ENCODE results near the gene HSD3B7. TPM values are rescaled to one million over a fixed set of nuclear protein-coding genes. Genes with fewer than 3 reads are reported as not detected.

HSD3B7 gene
- total RNA-seq, 4 donors from 2014 or later, result 7.0 to 31.8 (median 29.6) TPM

DNA sequence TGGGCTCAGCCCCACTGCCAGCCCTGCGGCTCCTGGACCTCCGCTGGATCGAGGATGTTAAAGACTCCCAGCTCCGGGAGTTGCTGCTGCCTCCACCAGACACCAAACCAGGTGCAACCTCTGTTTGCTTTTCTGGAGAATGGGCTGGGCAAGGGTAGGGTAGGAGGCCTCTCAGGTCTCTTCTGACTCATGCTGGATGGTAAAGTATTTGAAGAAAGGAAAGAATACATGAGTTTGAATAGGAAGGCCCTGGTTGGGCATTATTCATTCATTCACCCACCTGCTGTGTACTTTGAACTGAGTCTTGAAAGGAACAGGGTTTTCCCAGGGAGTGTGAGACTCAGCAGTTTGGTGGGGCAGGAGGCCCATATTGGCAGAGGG lies 42.6 kb upstream of the HSD3B7 start:
- peak overlapping the region; percentile 59 to 67 (median 64) for H3K27ac ChIP-seq
- TF ChIP-seq EP300 (IDR thresholded peaks at IDR 0.05; ENCODE audit: low read depth) (no peak), CTCF (IDR thresholded peaks at IDR 0.05) (no peak), POLR2A (IDR thresholded peaks at IDR 0.05) (no peak), POLR2AphosphoS5 (IDR thresholded peaks at IDR 0.05) (no peak)
- intact Hi-C loops (cut with DNase I; ENCODE audit: low total_unique reads), result no loop called here
- H3K4me1 ChIP-seq, result peaks cover 4 to 18% (median 11%) of the 10 kb centered on the region in 4 donors
- H3K4me3 ChIP-seq, result no peak overlapping the region
- no peaks in the 10 kb centered on the region for H3K9me3 ChIP-seq
- DNase-seq, result no peak
- WGBS, 2 donors (ENCODE audit: low coverage in 1 of 2), result 48% methylated on average over 4 of the region's 4 CpGs; no CpG with 5 or more reads in 1 of the 2 donors
- H3K27me3 ChIP-seq, result no peaks in the 10 kb centered on the region
- in situ Hi-C loops (cut with MboI; ENCODE audit: low pct_ligation_motif_present in 1 of 4, low pct_unique_long_range_greater_than_20kb in 1 of 4, low sequenced_read_pairs in 3 of 4), result no loop called here
- H3K36me3 ChIP-seq, result peaks cover 0 to 13% (median 3%) of the 10 kb centered on the region in 4 donors

- no peaks in the 10 kb centered on the region for H3K27me3 ChIP-seq
- peaks cover 0 to 13% (median 3%) of the 10 kb centered on the region in 4 donors for H3K36me3 ChIP-seq
- TF ChIP-seq POLR2A (IDR thresholded peaks at IDR 0.05) (no peak), CTCF (IDR thresholded peaks at IDR 0.05) (no peak), EP300 (IDR thresholded peaks at IDR 0.05; ENCODE audit: low read depth) (no peak), POLR2AphosphoS5 (IDR thresholded peaks at IDR 0.05) (no peak)
- peaks cover 4 to 25% (median 16%) of the 10 kb centered on the region in 4 donors for H3K4me1 ChIP-seq
- DNase-seq, result no peak
- intact Hi-C loops (cut with DNase I; ENCODE audit: low total_unique reads) (no loop called here), in situ Hi-C loops (cut with MboI; ENCODE audit: low pct_ligation_motif_present in 1 of 4, low pct_unique_long_range_greater_than_20kb in 1 of 4, low sequenced_read_pairs in 3 of 4) (no loop called here)
- H3K9me3 ChIP-seq, result no peaks in the 10 kb centered on the region
- no peak overlapping the region for H3K4me3 ChIP-seq
- H3K27ac ChIP-seq, result no peak overlapping the region
Measured at GRCh38 chr16:30944352-30944751, 40.7 kb upstream of the HSD3B7 start.

DNA sequence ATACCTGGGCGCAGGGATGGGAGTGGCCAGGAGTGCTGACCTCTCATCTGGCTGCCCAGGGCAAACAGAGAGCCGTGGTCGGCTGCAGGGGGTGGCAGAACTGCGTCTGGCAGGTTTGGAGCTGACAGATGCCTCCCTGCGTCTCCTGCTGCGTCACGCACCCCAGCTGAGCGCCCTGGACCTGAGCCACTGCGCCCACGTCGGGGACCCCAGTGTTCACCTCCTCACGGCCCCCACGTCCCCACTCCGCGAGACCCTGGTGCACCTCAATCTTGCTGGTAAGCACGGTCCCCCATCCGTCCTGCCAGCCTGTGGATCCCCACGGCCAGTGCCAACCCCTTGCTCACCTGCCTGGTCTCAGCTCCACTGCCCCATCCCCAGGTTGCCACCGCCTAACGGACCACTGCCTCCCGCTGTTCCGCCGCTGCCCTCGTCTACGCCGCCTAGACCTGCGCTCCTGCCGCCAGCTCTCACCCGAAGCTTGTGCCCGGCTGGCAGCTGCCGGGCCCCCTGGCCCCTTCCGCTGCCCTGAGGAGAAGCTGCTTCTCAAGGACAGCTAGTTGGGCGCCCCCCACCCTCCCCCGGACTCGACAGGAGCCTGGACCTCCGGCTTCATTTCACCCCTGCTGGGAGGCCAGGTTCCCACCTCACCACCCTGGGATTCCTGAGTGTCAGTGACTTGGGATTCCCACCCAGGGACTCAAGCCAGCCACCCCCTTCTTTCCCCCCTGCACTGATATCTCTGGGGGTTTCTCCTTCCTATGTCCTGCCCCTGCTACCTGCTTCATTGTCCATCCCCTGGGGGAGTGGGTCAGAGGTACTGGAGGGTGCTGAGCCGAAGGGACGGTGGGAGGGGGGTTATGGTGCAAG lies 38.1 kb upstream of the HSD3B7 start:
- Histone ChIP-seq H3K36me3 (peaks cover 0 to 13% (median 3%) of the 10 kb centered on the region in 4 donors), H3K27me3 (no peaks in the 10 kb centered on the region), H3K9me3 (no peaks in the 10 kb centered on the region), H3K4me1 (peaks cover 13 to 39% (median 29%) of the 10 kb centered on the region in 4 donors), H3K4me3 (no peak overlapping the region), H3K27ac (no peak overlapping the region)
- 80 to 92% methylated on average over 3 to 38 of the region's 38 CpGs for WGBS, 2 donors (ENCODE audit: low coverage in 1 of 2)
- no peak for DNase-seq
- in situ Hi-C loops (cut with MboI; ENCODE audit: low pct_ligation_motif_present in 1 of 4, low pct_unique_long_range_greater_than_20kb in 1 of 4, low sequenced_read_pairs in 3 of 4), result no loop called here
- intact Hi-C loops (cut with DNase I; ENCODE audit: low total_unique reads), result no loop called here
- TF ChIP-seq EP300 (IDR thresholded peaks at IDR 0.05; ENCODE audit: low read depth) (no peak), POLR2A (IDR thresholded peaks at IDR 0.05) (no peak), CTCF (IDR thresholded peaks at IDR 0.05) (no peak), POLR2AphosphoS5 (IDR thresholded peaks at IDR 0.05) (no peak)

DNA sequence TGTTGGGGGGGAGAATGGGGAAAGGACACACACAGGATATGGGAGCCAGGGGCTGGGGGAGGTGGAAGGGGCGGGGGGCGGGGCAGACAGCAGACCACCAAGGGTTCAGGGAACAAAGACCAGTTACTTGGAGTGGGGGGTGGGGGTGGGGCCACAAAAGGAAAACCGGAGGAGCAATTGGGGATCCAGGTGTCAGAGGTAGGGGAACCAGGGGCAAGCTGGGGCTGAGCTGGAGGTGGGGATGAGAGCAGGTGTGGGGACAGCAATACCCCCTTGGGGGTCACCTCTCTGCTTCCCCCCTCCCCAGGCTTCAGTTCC lies 37.5 kb upstream of the HSD3B7 start:
- 87% methylated on average over 3 of the region's 3 CpGs; no CpG with 5 or more reads in 1 of the 2 donors for WGBS, 2 donors (ENCODE audit: low coverage in 1 of 2)
- TF ChIP-seq POLR2A (IDR thresholded peaks at IDR 0.05) (no peak), EP300 (IDR thresholded peaks at IDR 0.05; ENCODE audit: low read depth) (no peak), POLR2AphosphoS5 (IDR thresholded peaks at IDR 0.05) (no peak), CTCF (IDR thresholded peaks at IDR 0.05) (no peak)

More for the DNA sequence above, 37.5 kb upstream of the HSD3B7 start:
- H3K4me3 ChIP-seq, result no peak overlapping the region
- peaks cover 9 to 33% (median 23%) of the 10 kb centered on the region in 4 donors for H3K4me1 ChIP-seq
- intact Hi-C loops (cut with DNase I; ENCODE audit: low total_unique reads) (no loop called here), in situ Hi-C loops (cut with MboI; ENCODE audit: low pct_ligation_motif_present in 1 of 4, low pct_unique_long_range_greater_than_20kb in 1 of 4, low sequenced_read_pairs in 3 of 4) (no loop called here)
- peaks cover 0 to 13% (median 3%) of the 10 kb centered on the region in 4 donors for H3K36me3 ChIP-seq
- H3K27ac ChIP-seq, result peak overlapping the region; percentile 91 to 97 (median 94)
- no peaks in the 10 kb centered on the region for H3K27me3 ChIP-seq
- no peak for DNase-seq
- no peaks in the 10 kb centered on the region for H3K9me3 ChIP-seq
